ENCODE data around the gene MRNIP.

MRNIP gene

DNA sequence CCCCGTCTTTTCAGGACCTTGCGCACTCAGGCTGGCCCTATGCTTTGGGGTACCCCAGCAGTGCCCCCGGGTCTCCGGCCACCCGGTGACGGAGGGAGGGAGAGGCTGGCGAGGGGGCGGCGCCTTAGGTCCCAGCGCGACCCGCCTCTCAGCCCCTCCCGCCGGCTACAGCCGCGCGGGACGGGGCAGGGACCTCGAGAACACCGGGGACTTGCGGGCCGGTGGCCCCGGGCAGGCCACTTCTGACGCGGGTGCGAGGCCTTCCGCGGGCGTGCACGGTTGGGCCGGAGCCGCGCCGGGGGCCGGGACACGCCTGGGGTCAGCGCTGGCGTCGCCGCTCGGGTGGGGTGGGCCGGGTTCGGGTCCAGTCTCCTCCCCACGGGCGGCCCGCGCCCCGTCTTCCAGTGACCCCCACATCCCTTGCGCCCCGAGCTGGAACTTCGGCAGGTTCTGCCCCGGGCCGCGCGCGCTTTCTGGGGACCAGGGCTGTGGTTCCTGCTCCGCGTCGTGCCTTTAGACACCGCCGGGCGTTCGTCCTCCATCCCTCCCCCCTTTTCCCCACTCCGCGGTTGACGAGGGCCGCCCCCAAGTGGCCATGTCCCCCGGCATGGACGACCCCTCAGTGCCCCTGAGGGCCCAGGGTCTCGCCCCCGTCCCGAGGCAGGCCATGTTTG lies 41.7 kb downstream of the MRNIP start:
- no peak for DNase-seq (ENCODE audit: low read depth)
- Histone ChIP-seq H3K36me3 (ENCODE audit: control insufficient read depth, insufficient read depth, low read length, severe bottlenecking) (peaks cover under 1% of the 10 kb centered on the region), H3K4me3 (ENCODE audit: low read length) (peak overlapping the region; percentile 56), H3K9ac (ENCODE audit: low read length) (peak overlapping the region; percentile 56), H3K27me3 (replicated peaks; ENCODE audit: control insufficient read depth, insufficient read depth, low read length) (no peaks in the 10 kb centered on the region), H3K4me1 (ENCODE audit: control insufficient read depth, insufficient read depth, low read length) (peaks cover 26% of the 10 kb centered on the region), H3K9me3 (ENCODE audit: control insufficient read depth, low read length) (no peaks in the 10 kb centered on the region)

DNA sequence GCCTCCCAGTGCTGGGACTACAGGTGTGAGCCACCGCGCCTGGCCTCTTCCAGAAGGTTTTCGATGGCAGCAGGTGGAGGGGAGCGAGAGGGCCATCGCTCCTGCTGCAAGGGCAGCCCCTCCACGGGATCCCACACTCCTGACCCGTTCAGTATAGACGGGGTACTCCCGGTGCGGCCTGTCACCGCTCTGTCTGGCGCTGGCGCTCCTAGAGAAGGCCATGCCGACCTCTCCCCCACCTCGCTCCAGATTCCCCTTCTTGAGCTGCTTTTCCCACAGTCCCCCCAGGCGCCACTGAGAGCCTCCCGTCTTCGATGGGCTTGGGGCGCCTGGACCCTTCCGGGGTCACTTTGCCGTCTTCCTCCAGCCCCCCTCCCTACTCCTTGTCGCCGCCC lies 42.2 kb downstream of the MRNIP start:
- Histone ChIP-seq H3K27me3 (replicated peaks; ENCODE audit: control insufficient read depth, insufficient read depth, low read length) (no peaks in the 10 kb centered on the region), H3K36me3 (ENCODE audit: control insufficient read depth, insufficient read depth, low read length, severe bottlenecking) (no peaks in the 10 kb centered on the region), H3K9me3 (ENCODE audit: control insufficient read depth, low read length) (no peaks in the 10 kb centered on the region), H3K9ac (ENCODE audit: low read length) (peak overlapping the region; percentile 56), H3K4me1 (ENCODE audit: control insufficient read depth, insufficient read depth, low read length) (peaks cover 26% of the 10 kb centered on the region), H3K4me3 (ENCODE audit: low read length) (peak overlapping the region; percentile 56)
- no peak for DNase-seq (ENCODE audit: low read depth)

DNA sequence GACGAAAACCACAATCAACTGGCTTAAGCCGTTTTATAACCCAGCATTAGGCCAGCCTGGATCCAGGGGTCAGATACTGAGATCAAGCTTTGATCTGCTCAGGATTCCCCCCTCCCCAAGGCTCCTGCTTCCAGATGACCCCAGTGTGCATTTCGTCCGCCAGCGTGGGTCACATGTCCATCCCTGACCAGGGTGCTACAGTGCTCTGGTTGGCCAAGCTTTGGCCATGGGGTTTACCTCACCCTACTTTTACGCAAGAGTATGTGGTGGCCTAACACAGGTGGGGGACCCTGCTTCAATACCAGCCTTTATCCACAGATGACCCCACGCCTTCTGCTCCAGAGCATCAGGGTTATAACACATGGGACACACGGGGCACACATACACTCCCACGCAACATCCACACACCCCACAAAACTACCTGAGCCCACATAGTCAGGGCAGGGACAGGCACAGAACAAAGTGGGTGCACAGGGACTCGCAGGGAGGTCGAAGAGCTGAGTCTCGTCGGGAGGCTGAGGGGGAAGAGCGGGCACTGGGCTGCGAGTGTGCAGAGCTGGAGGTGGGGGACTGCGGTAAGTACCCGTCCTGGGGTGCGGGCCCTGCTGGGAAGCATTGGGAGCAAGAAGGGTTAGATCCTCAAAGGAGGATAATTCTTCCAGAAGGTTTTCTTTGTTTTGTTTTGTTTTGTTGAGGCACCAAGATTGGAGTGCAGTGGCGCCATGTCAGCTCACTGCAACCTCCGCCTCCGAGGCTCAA lies 42.9 kb downstream of the MRNIP start:
- no peaks in the 10 kb centered on the region for H3K36me3 ChIP-seq (ENCODE audit: control insufficient read depth, insufficient read depth, low read length, severe bottlenecking)

DNA sequence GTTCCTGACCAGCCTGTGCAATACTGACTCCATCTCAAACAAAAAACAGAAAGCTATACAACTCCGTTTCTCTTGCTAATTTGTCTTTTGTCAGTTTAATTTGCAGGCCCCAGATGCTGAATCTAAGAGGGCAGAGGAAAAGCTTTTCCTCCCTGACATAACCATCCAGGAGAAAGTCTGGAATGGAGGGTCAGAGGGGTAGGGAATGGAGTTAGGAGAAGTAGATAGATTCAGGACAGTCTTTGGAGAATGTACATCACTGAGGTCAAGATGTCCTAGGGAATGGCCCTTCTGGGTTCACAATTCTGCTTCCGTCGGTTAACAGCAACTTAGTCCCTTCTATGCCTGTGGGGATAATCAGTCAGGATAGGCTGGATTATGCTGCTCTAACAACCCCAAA lies 44.5 kb downstream of the MRNIP start:
- no peaks in the 10 kb centered on the region for H3K36me3 ChIP-seq (ENCODE audit: control insufficient read depth, insufficient read depth, low read length, severe bottlenecking)
- no peaks in the 10 kb centered on the region for H3K27me3 ChIP-seq (replicated peaks; ENCODE audit: control insufficient read depth, insufficient read depth, low read length)
- DNase-seq (ENCODE audit: low read depth) = no peak
- no peaks in the 10 kb centered on the region for H3K9me3 ChIP-seq (ENCODE audit: control insufficient read depth, low read length)
- H3K9ac ChIP-seq (ENCODE audit: low read length) = no peak overlapping the region
- H3K4me3 ChIP-seq (ENCODE audit: low read length) = no peak overlapping the region
- peaks cover 13% of the 10 kb centered on the region for H3K4me1 ChIP-seq (ENCODE audit: control insufficient read depth, insufficient read depth, low read length)

More for the DNA sequence above, 42.9 kb downstream of the MRNIP start:
- peaks cover 26% of the 10 kb centered on the region for H3K4me1 ChIP-seq (ENCODE audit: control insufficient read depth, insufficient read depth, low read length)
- no peak overlapping the region for H3K9ac ChIP-seq (ENCODE audit: low read length)
- H3K9me3 ChIP-seq (ENCODE audit: control insufficient read depth, low read length) = no peaks in the 10 kb centered on the region
- H3K4me3 ChIP-seq (ENCODE audit: low read length) = no peak overlapping the region
- no peak for DNase-seq (ENCODE audit: low read depth)
- H3K27me3 ChIP-seq (replicated peaks; ENCODE audit: control insufficient read depth, insufficient read depth, low read length) = no peaks in the 10 kb centered on the region

DNA sequence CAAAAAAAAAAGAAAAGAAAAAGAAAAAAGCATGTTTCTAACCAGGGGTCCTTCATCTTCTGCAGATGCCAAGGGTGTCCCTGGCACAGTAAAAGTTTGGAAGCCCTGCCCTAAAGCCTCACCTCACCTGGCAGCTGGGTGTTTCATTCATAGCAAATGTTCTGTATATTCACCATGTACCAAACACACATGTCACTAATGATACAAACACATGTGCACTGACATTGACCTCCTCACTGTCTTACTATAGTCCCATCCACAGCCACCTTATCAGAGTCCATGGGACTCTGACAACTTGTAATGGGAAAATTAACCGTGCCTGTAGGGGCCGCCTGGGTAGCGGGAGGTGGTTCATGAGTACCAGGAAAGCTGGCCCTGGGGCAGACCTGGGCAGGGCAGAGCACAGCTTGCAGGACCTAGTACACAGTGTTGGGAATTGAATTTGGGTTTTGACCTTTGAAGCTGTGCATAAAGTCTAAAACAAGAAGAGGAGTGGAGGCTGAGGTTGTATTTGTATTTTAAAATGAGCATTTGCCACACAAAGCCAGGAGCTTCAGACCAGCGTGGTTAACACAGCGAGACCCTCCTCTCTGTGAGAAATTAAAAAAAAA lies 45.5 kb downstream of the MRNIP start:
- Histone ChIP-seq H3K4me1 (ENCODE audit: control insufficient read depth, insufficient read depth, low read length) (peaks cover 6% of the 10 kb centered on the region), H3K9ac (ENCODE audit: low read length) (no peak overlapping the region), H3K9me3 (ENCODE audit: control insufficient read depth, low read length) (no peaks in the 10 kb centered on the region), H3K36me3 (ENCODE audit: control insufficient read depth, insufficient read depth, low read length, severe bottlenecking) (no peaks in the 10 kb centered on the region), H3K4me3 (ENCODE audit: low read length) (no peak overlapping the region), H3K27me3 (replicated peaks; ENCODE audit: control insufficient read depth, insufficient read depth, low read length) (no peaks in the 10 kb centered on the region)
- no peak for DNase-seq (ENCODE audit: low read depth)

DNA sequence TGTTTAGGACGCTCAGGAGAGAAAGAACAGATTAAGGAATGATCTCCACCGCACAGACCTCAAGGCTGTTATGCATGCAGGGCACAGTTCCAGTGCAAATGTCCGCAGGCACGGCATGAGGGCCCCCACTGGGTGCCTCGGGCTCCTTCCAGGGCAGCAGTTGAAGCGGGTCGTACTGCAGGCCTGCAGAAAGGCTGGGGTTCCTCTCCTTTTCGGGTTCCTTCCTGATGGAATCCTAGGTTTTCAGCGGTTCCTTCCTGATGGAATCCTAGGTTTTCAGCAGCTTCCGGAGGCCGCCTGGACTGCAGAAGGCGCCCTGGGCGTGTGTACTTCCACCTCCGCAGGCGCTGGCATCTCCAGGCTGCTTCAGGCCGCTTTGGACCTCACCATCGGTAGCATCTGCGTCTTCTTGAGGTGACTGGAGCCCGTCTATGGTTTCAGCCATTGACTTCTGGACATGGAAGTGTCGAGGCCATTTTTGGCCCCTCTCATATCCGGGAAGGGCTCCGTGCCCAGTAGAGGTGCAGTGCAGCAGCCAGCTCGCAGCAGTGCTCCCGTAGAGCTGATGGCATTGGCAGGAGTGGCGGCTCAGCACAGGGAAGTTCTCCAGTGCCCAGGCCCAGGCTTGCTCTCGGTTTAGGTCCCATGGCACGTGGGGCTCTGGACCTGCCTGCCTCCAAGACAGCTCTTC lies 46.3 kb downstream of the MRNIP start:
- DNase-seq (ENCODE audit: low read depth) = no peak
- H3K4me3 ChIP-seq (ENCODE audit: low read length) = no peak overlapping the region

DNA sequence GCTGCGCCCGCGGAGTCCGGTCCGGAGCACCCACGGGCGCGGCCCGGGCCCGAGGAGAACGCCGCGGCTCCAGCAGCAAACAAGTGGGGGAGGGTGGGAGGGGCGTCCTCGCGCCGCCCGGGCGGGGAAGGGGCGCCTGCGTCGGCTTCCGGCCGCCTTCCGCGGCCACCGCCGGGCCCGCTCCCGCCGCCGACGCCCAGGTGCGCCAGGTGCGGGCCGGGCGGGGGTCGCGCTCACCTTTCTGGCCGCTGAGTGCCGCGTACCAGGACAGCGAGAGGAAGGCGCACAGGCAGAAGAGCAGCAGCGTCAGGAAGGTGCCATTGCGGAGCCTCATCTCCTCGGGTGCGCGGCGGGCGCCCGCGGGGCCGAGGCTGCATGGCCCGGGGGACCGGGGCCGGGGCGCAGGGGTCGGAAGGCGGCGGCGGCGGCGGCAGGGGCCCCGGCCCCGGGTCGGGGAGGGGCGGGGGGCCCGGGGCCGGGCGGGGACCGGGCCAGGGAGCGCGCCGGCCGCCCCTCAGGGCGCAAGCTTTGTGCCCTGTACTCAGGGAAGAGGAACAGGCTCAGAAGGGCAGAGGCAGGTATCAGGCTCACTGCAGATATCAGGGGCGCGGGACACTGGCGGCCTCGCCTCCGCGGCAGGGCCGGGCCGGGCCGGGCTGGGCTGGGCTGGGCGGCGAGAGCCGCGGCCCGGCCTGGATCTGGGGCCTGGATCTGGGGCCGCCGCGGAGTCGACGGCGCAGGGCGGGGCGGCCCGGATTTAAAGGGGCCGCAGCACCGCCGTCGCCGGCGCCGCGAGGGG lies 52.2 kb downstream of the MRNIP start, which contains the start of gene MGAT4B:
Gene MGAT4B (minus strand): TSS at position 617 of the 799 bp plus-strand sequence. CDS start 283 bp downstream, at position 334.
- no peaks in the 10 kb centered on the region for H3K27me3 ChIP-seq (replicated peaks; ENCODE audit: control insufficient read depth, insufficient read depth, low read length)
- H3K9me3 ChIP-seq (ENCODE audit: control insufficient read depth, low read length) = no peaks in the 10 kb centered on the region
- H3K4me3 ChIP-seq (ENCODE audit: low read length) = peak within 1 kb of the TSS; percentile 85
- H3K9ac ChIP-seq (ENCODE audit: low read length) = peak within 1 kb of the TSS; percentile 89
- H3K36me3 ChIP-seq (ENCODE audit: control insufficient read depth, insufficient read depth, low read length, severe bottlenecking) = no peaks in the 10 kb centered on the region
- H3K4me1 ChIP-seq (ENCODE audit: control insufficient read depth, insufficient read depth, low read length) = peaks cover 19% of the 10 kb centered on the region
- peak; percentile 91 for DNase-seq (ENCODE audit: low read depth)

More for the DNA sequence above, 46.3 kb downstream of the MRNIP start:
- Histone ChIP-seq H3K4me1 (ENCODE audit: control insufficient read depth, insufficient read depth, low read length) (peaks cover 2% of the 10 kb centered on the region), H3K27me3 (replicated peaks; ENCODE audit: control insufficient read depth, insufficient read depth, low read length) (no peaks in the 10 kb centered on the region), H3K9me3 (ENCODE audit: control insufficient read depth, low read length) (no peaks in the 10 kb centered on the region), H3K36me3 (ENCODE audit: control insufficient read depth, insufficient read depth, low read length, severe bottlenecking) (no peaks in the 10 kb centered on the region), H3K9ac (ENCODE audit: low read length) (no peak overlapping the region)

DNA sequence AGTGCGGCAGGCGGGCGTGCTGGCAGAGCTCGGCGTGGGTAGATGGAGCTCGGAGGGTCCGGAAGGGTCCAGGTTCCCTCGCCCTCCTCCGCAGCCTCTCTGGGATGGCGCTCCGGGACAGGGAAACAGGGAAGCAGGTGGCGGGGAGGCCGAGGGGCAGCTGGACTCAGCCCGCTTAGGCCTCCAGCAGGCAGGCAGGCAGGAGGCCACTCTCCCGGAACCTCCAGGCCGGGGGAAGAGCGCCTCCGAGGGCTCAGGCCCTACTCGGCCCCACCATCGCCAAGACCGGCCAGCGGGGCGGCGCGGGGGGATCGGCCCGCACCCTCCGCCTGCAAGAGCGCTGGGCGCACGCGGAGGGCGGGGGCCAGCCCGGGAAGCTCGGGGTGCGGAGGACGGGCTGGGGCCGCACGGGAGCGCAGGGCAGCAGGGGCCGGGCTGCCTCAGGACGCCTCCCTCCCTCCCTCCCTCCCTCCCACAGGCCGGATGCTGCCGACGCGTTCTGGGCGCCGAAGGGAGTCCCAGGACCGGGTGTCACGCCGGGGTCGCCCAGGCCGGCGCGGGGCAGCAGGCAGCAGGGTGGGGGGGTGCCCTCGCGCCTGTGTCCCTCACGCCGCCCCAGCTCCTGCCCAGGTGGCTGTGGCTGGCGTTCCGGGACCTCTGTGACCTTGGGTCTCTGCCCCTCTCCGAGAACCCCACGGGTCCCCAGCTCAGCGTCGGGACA lies 52.9 kb downstream of the MRNIP start:
- H3K9ac ChIP-seq (ENCODE audit: low read length) = peak overlapping the region; percentile 89
- DNase-seq (ENCODE audit: low read depth) = peak; percentile 75
- H3K4me3 ChIP-seq (ENCODE audit: low read length) = peak overlapping the region; percentile 85
- peaks cover 4% of the 10 kb centered on the region for H3K36me3 ChIP-seq (ENCODE audit: control insufficient read depth, insufficient read depth, low read length, severe bottlenecking)
- H3K4me1 ChIP-seq (ENCODE audit: control insufficient read depth, insufficient read depth, low read length) = peaks cover 19% of the 10 kb centered on the region
- H3K27me3 ChIP-seq (replicated peaks; ENCODE audit: control insufficient read depth, insufficient read depth, low read length) = no peaks in the 10 kb centered on the region
- H3K9me3 ChIP-seq (ENCODE audit: control insufficient read depth, low read length) = no peaks in the 10 kb centered on the region

DNA sequence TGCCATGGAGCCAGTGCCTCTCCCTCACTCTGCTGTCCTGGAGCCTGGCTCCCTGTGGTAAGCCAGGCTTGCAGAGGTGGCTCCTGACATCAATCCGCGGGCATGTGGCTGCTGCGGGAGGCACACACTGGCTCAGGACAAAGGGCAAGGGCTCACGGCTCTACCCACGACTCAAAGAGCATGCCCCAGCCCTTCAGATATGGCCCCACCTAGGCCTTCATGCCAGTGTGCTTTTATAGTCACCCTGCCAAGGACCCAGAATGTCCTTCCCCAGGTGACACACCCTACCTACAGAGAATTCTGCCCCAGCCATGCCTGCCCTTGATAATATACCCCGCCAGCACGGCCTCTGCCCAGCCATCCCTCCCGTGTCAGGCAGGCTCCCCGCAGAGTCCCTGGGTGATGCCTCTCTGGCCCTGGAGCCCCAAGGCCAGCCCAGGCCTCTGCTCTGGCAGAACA lies 53.5 kb downstream of the MRNIP start:
- H3K27me3 ChIP-seq (replicated peaks; ENCODE audit: control insufficient read depth, insufficient read depth, low read length) = no peaks in the 10 kb centered on the region
- peak overlapping the region; percentile 89 for H3K9ac ChIP-seq (ENCODE audit: low read length)
- peak overlapping the region; percentile 85 for H3K4me3 ChIP-seq (ENCODE audit: low read length)
- H3K36me3 ChIP-seq (ENCODE audit: control insufficient read depth, insufficient read depth, low read length, severe bottlenecking) = peaks cover 5% of the 10 kb centered on the region
- no peak for DNase-seq (ENCODE audit: low read depth)
- peaks cover 19% of the 10 kb centered on the region for H3K4me1 ChIP-seq (ENCODE audit: control insufficient read depth, insufficient read depth, low read length)
- no peaks in the 10 kb centered on the region for H3K9me3 ChIP-seq (ENCODE audit: control insufficient read depth, low read length)

DNA sequence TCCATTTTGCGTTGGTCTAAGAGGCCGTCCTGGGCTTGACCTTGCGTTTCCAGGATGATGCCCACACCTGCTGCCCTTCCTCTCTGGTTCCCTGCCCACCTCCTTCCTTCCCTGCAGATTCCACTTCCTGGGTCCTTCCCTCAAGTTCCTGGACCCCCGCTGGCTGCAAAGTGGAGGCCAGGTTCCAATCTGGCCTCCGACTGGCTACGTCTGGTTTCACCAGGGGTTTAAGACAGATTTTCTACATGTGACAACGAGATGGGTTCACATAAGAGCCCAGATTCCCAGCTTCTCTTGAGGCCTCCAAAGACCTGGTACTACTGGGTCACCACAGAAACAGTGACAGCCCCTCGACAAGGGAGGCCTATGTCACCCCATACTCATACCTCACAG lies 54.1 kb downstream of the MRNIP start:
- peaks cover 19% of the 10 kb centered on the region for H3K4me1 ChIP-seq (ENCODE audit: control insufficient read depth, insufficient read depth, low read length)
- peak overlapping the region; percentile 89 for H3K9ac ChIP-seq (ENCODE audit: low read length)
- H3K27me3 ChIP-seq (replicated peaks; ENCODE audit: control insufficient read depth, insufficient read depth, low read length) = no peaks in the 10 kb centered on the region
- H3K36me3 ChIP-seq (ENCODE audit: control insufficient read depth, insufficient read depth, low read length, severe bottlenecking) = peaks cover 11% of the 10 kb centered on the region
- H3K4me3 ChIP-seq (ENCODE audit: low read length) = peak overlapping the region; percentile 85
- H3K9me3 ChIP-seq (ENCODE audit: control insufficient read depth, low read length) = no peaks in the 10 kb centered on the region
- no peak for DNase-seq (ENCODE audit: low read depth)

Measured in adipocyte (in vitro differentiated cells).